Activated CD8-positive, alpha-beta T cell treated with anti-CD3 and anti-CD28 coated beads, Interleukin-2, amount 10 ng/mL, durations not matched to agents 7 days and 5 days (primary cell): ENCODE measurements around the gene ROCK2. TPM values are rescaled to one million over a fixed set of nuclear protein-coding genes. Genes with fewer than 3 reads are reported as not detected.

Experiments used
- ATAC-seq: fragments of 150-1000 bp; cut with Tn5 transposase; one replicate; pipeline ENCODE4 v1.10.0; 2021; ENCODE audit warnings: moderate library complexity
- CTCF ChIA-PET: fragments of 350-600 bp; sonication (Branson Sonifier 250); formaldehyde crosslinking; loops from one replicate; lab custom pipeline; 2021; ENCODE audit warnings: antibody characterized with exemption; lab: Charles Lee
- POLR2A ChIA-PET: fragments of 350-600 bp; sonication (Branson Sonifier 250); formaldehyde crosslinking; loops from one replicate; lab custom pipeline; 2021; ENCODE audit warnings: antibody characterized with exemption; lab: Charles Lee
- DNase-seq: peaks from one replicate; pipeline ENCODE4 v3.0.0-alpha.2; 2020
- H3K27ac Mint-ChIP-seq: one replicate; pipeline ENCODE4 v1.8.0; 2021; ENCODE audit warnings: mild to moderate bottlenecking, mixed read lengths
- H3K27me3 Mint-ChIP-seq: one replicate; pipeline ENCODE4 v1.8.0; 2021; ENCODE audit warnings: low read depth, mixed read lengths
- H3K36me3 Mint-ChIP-seq: one replicate; pipeline ENCODE4 v1.8.0; 2021; ENCODE audit warnings: low read depth, mixed read lengths
- H3K4me1 Mint-ChIP-seq: one replicate; pipeline ENCODE4 v1.8.0; 2021; ENCODE audit warnings: low read depth, mixed read lengths
- H3K4me3 Mint-ChIP-seq: one replicate; pipeline ENCODE4 v1.8.0; 2021; ENCODE audit warnings: mild to moderate bottlenecking, mixed read lengths
- H3K9me3 Mint-ChIP-seq: one replicate; pipeline ENCODE4 v1.8.0; 2022; ENCODE audit warnings: mixed read lengths; ENCODE audit not compliant: insufficient read depth
- total RNA-seq, 2 experiments: library from RNA; stranded (reverse); gene quantifications; one replicate each; pipeline ENCODE4 v1.2.3, GENCODE V29; 2021

ROCK2 gene
- total RNA-seq, result 10 to 100 TPM; 14.0 to 14.6 TPM

- H3K36me3 Mint-ChIP-seq, result peaks cover 2% of the 10 kb centered on the region
- POLR2A ChIA-PET, result interaction anchor here (0.8 to 1.2 kb wide), 3 partner anchors 184 to 212 kb away, joined by 3 to 4 read pairs (median 4); partner anchors contain the start of gene SLC66A3
- peak within 1 kb of the TSS; percentile 93 for H3K4me3 Mint-ChIP-seq
- CTCF ChIA-PET, result interaction anchor here (1.2 kb wide), 1 partner anchor 120 kb away, joined by 3 read pairs; no protein-coding TSS in a partner anchor
- no peaks in the 10 kb centered on the region for H3K9me3 Mint-ChIP-seq
- ATAC-seq (peak; percentile 67), DNase-seq (peak; percentile 66)
- peaks cover 19% of the 10 kb centered on the region for H3K27me3 Mint-ChIP-seq
- H3K4me1 Mint-ChIP-seq, result peaks cover 24% of the 10 kb centered on the region
- peak within 1 kb of the TSS; percentile 88 for H3K27ac Mint-ChIP-seq
Observed at GRCh38 chr2:11344342-11344955, at the start of gene ROCK2. TSS of gene ROCK2 (minus strand) at chr2:11344636. CDS start at chr2:11344136, 500 bp downstream.

- H3K4me1 Mint-ChIP-seq, result no peaks in the 10 kb centered on the region
- CTCF ChIA-PET, result no interaction called here
Observed at GRCh38 chr2:11393711-11394236, 49.3 kb upstream of the ROCK2 start.

GRCh38 chr2:11391942-11392266 lies 47.5 kb upstream of the ROCK2 start:
- POLR2A ChIA-PET, result no interaction called here
- CTCF ChIA-PET, result no interaction called here
- no peaks in the 10 kb centered on the region for H3K4me1 Mint-ChIP-seq
- H3K36me3 Mint-ChIP-seq, result no peaks in the 10 kb centered on the region
- DNase-seq (no peak), ATAC-seq (no peak)
- no peak overlapping the region for H3K4me3 Mint-ChIP-seq
- H3K27me3 Mint-ChIP-seq, result no peaks in the 10 kb centered on the region
- no peaks in the 10 kb centered on the region for H3K9me3 Mint-ChIP-seq
- no peak overlapping the region for H3K27ac Mint-ChIP-seq

More at GRCh38 chr2:11393711-11394236, 49.3 kb upstream of the ROCK2 start:
- POLR2A ChIA-PET, result no interaction called here
- no peak for DNase-seq
- no peaks in the 10 kb centered on the region for H3K27me3 Mint-ChIP-seq
- no peaks in the 10 kb centered on the region for H3K36me3 Mint-ChIP-seq
- ATAC-seq, result no peak
- no peak overlapping the region for H3K27ac Mint-ChIP-seq
- H3K4me3 Mint-ChIP-seq, result no peak overlapping the region
- H3K9me3 Mint-ChIP-seq, result no peaks in the 10 kb centered on the region

- Mint-ChIP-seq H3K36me3 (no peaks in the 10 kb centered on the region), H3K4me3 (no peak overlapping the region), H3K27me3 (no peaks in the 10 kb centered on the region), H3K27ac (no peak overlapping the region), H3K4me1 (no peaks in the 10 kb centered on the region), H3K9me3 (no peaks in the 10 kb centered on the region)
- ChIA-PET POLR2A (no interaction called here), CTCF (no interaction called here)
- ATAC-seq (no peak), DNase-seq (no peak)
Observed at GRCh38 chr2:11390399-11390658, 45.9 kb upstream of the ROCK2 start.

- Mint-ChIP-seq H3K27me3 (no peaks in the 10 kb centered on the region), H3K4me3 (no peak overlapping the region), H3K27ac (no peak overlapping the region), H3K36me3 (no peaks in the 10 kb centered on the region), H3K9me3 (no peaks in the 10 kb centered on the region), H3K4me1 (no peaks in the 10 kb centered on the region)
- ChIA-PET CTCF (no interaction called here), POLR2A (no interaction called here)
- ATAC-seq (no peak), DNase-seq (no peak)
Observed at GRCh38 chr2:11389551-11390398, 45.3 kb upstream of the ROCK2 start.

GRCh38 chr2:11389052-11389420 lies 44.6 kb upstream of the ROCK2 start:
- no peak for ATAC-seq
- no peak overlapping the region for H3K27ac Mint-ChIP-seq
- no peak for DNase-seq
- H3K9me3 Mint-ChIP-seq, result no peaks in the 10 kb centered on the region
- POLR2A ChIA-PET, result no interaction called here
- no peaks in the 10 kb centered on the region for H3K36me3 Mint-ChIP-seq
- H3K27me3 Mint-ChIP-seq, result no peaks in the 10 kb centered on the region
- CTCF ChIA-PET, result no interaction called here
- no peaks in the 10 kb centered on the region for H3K4me1 Mint-ChIP-seq
- H3K4me3 Mint-ChIP-seq, result no peak overlapping the region

- Mint-ChIP-seq H3K27me3 (no peaks in the 10 kb centered on the region), H3K27ac (no peak overlapping the region), H3K9me3 (no peaks in the 10 kb centered on the region), H3K36me3 (no peaks in the 10 kb centered on the region), H3K4me3 (no peak overlapping the region), H3K4me1 (no peaks in the 10 kb centered on the region)
- POLR2A ChIA-PET, result interaction anchor here (0.6 kb wide), 1 partner anchor 125 kb away, joined by 5 read pairs; no protein-coding TSS in a partner anchor
- ATAC-seq (no peak), DNase-seq (no peak)
- CTCF ChIA-PET, result no interaction called here
Observed at GRCh38 chr2:11388262-11389051, 44.0 kb upstream of the ROCK2 start.

- POLR2A ChIA-PET, result interaction anchor here (0.6 kb wide), 1 partner anchor 125 kb away, joined by 5 read pairs; no protein-coding TSS in a partner anchor
- H3K36me3 Mint-ChIP-seq, result no peaks in the 10 kb centered on the region
- H3K27ac Mint-ChIP-seq, result no peak overlapping the region
- CTCF ChIA-PET, result no interaction called here
- DNase-seq (no peak), ATAC-seq (no peak)
- H3K4me1 Mint-ChIP-seq, result no peaks in the 10 kb centered on the region
- H3K9me3 Mint-ChIP-seq, result no peaks in the 10 kb centered on the region
- H3K4me3 Mint-ChIP-seq, result no peak overlapping the region
- H3K27me3 Mint-ChIP-seq, result no peaks in the 10 kb centered on the region
Observed at GRCh38 chr2:11387843-11388242, 43.4 kb upstream of the ROCK2 start.

- ATAC-seq, result no peak
- ChIA-PET POLR2A (no interaction called here), CTCF (no interaction called here)
- no peaks in the 10 kb centered on the region for H3K36me3 Mint-ChIP-seq
- H3K27me3 Mint-ChIP-seq, result no peaks in the 10 kb centered on the region
- no peaks in the 10 kb centered on the region for H3K9me3 Mint-ChIP-seq
- no peak overlapping the region for H3K4me3 Mint-ChIP-seq
- no peaks in the 10 kb centered on the region for H3K4me1 Mint-ChIP-seq
- no peak overlapping the region for H3K27ac Mint-ChIP-seq
- no peak for DNase-seq
Observed at GRCh38 chr2:11387100-11387390, 42.6 kb upstream of the ROCK2 start.

- Mint-ChIP-seq H3K4me3 (no peak overlapping the region), H3K36me3 (no peaks in the 10 kb centered on the region), H3K27ac (no peak overlapping the region), H3K9me3 (no peaks in the 10 kb centered on the region), H3K27me3 (no peaks in the 10 kb centered on the region), H3K4me1 (peaks cover 1% of the 10 kb centered on the region)
- DNase-seq (no peak), ATAC-seq (no peak)
- POLR2A ChIA-PET, result no interaction called here
- CTCF ChIA-PET, result no interaction called here
Observed at GRCh38 chr2:11385847-11386246, 41.4 kb upstream of the ROCK2 start.

GRCh38 chr2:11385216-11385615 lies 40.8 kb upstream of the ROCK2 start:
- no peaks in the 10 kb centered on the region for H3K36me3 Mint-ChIP-seq
- H3K4me1 Mint-ChIP-seq, result peaks cover 1% of the 10 kb centered on the region
- CTCF ChIA-PET, result interaction anchor here (0.8 kb wide), 1 partner anchor 252 kb away, joined by 4 read pairs; a partner anchor contains a TSS
- ATAC-seq, result no peak
- H3K27ac Mint-ChIP-seq, result no peak overlapping the region
- no peak overlapping the region for H3K4me3 Mint-ChIP-seq
- DNase-seq, result no peak
- H3K9me3 Mint-ChIP-seq, result no peaks in the 10 kb centered on the region
- no peaks in the 10 kb centered on the region for H3K27me3 Mint-ChIP-seq
- POLR2A ChIA-PET, result no interaction called here

GRCh38 chr2:11379558-11379957 lies 35.1 kb upstream of the ROCK2 start:
- no peak overlapping the region for H3K27ac Mint-ChIP-seq

More at GRCh38 chr2:11379558-11379957, 35.1 kb upstream of the ROCK2 start:
- Mint-ChIP-seq H3K4me3 (no peak overlapping the region), H3K36me3 (no peaks in the 10 kb centered on the region), H3K9me3 (no peaks in the 10 kb centered on the region), H3K4me1 (peaks cover 1% of the 10 kb centered on the region), H3K27me3 (no peaks in the 10 kb centered on the region)
- no peak for DNase-seq
- POLR2A ChIA-PET, result no interaction called here
- no peak for ATAC-seq
- CTCF ChIA-PET, result no interaction called here
